H4 (cell line): ENCODE data around the gene PRDM2. TPM values are rescaled to one million over a fixed set of nuclear protein-coding genes. Genes with fewer than 3 reads are reported as not detected.

Experiments used
- DNase-seq: peaks from one replicate; pipeline ENCODE4 v3.0.0-alpha.2; 2015; ENCODE audit warnings: low spot score
- total RNA-seq: library from RNA; depleted of rRNA; stranded (reverse); fragments of >200 nt; shearing (Covaris generic); gene quantifications from 2 replicates; pipeline ENCODE4 v1.2.3, GENCODE V29; 2014

The PRDM2 gene
- total RNA-seq, 1 experiment from 2014 or later, result 5.1 TPM

- DNase-seq, result no peak
Measured at GRCh38 chr1:13813398-13814012, 113.5 kb downstream of the PRDM2 start.

GRCh38 chr1:13814131-13814530, 114.1 kb downstream of the PRDM2 start:
- no peak for DNase-seq

GRCh38 chr1:13816016-13816760, 116.2 kb downstream of the PRDM2 start:
- no peak for DNase-seq

GRCh38 chr1:13817906-13818305, 117.9 kb downstream of the PRDM2 start:
- DNase-seq, result no peak

- DNase-seq, result no peak
Measured at GRCh38 chr1:13818926-13819325, 118.9 kb downstream of the PRDM2 start.

GRCh38 chr1:13819642-13820041, 119.7 kb downstream of the PRDM2 start:
- no peak for DNase-seq

GRCh38 chr1:13820055-13820454, 120.1 kb downstream of the PRDM2 start:
- no peak for DNase-seq

- DNase-seq, result no peak
Measured at GRCh38 chr1:13820456-13820855, 120.5 kb downstream of the PRDM2 start.

GRCh38 chr1:13823126-13823880, 123.3 kb downstream of the PRDM2 start:
- no peak for DNase-seq

GRCh38 chr1:13823936-13824335, 123.9 kb downstream of the PRDM2 start:
- no peak for DNase-seq

GRCh38 chr1:13824626-13825025, 124.6 kb downstream of the PRDM2 start:
- no peak for DNase-seq

GRCh38 chr1:13825033-13825432, 125.0 kb downstream of the PRDM2 start:
- DNase-seq, result no peak

GRCh38 chr1:13826009-13826408, 126.0 kb downstream of the PRDM2 start:
- no peak for DNase-seq

GRCh38 chr1:13826591-13826990, 126.6 kb downstream of the PRDM2 start:
- DNase-seq, result no peak

- DNase-seq, result no peak
Measured at GRCh38 chr1:13828454-13829151, 128.6 kb downstream of the PRDM2 start.

GRCh38 chr1:13829152-13829769, 129.3 kb downstream of the PRDM2 start:
- no peak for DNase-seq

GRCh38 chr1:13830170-13830569, 130.2 kb downstream of the PRDM2 start:
- DNase-seq, result no peak

GRCh38 chr1:13830616-13831280, 130.8 kb downstream of the PRDM2 start:
- no peak for DNase-seq

- no peak for DNase-seq
Measured at GRCh38 chr1:13832100-13832499, 132.1 kb downstream of the PRDM2 start.

- DNase-seq, result no peak
Measured at GRCh38 chr1:13832536-13832935, 132.5 kb downstream of the PRDM2 start.

- DNase-seq, result no peak
Measured at GRCh38 chr1:13836136-13836535, 136.1 kb downstream of the PRDM2 start.
